T-helper 1 cell treated with Interleukin-12 subunit alpha and Interleukin-12 subunit beta and Interleukin-4 antibody, amounts not matched to agents 30 ng/mL and 1 ng/mL, for 36 hours (primary cell): ENCODE measurements around the gene CTSE. TPM values are rescaled to one million over a fixed set of nuclear protein-coding genes. Genes with fewer than 3 reads are reported as not detected.

Experiments
- intact Hi-C: fragments of 100-400 bp; cut with micrococcal nuclease; formaldehyde crosslinking; loops from one replicate; pipeline ENCODE4 v1.15.1; 2024
- total RNA-seq: library from RNA; stranded (reverse); gene quantifications from 2 replicates; pipeline ENCODE4 v1.2.3, GENCODE V29; 2022

The CTSE gene
- total RNA-seq, 1 donor from 2014 or later: not detected

- intact Hi-C loops: loop anchor here (1.0 to 10.0 kb wide), 5 partner anchors 20 to 754 kb away; partner anchors contain the start of genes ELK4 and RAB29
These were observed 27.1 kb upstream of the CTSE start for GRCh38 chr1:206050655-206051235.

DNA sequence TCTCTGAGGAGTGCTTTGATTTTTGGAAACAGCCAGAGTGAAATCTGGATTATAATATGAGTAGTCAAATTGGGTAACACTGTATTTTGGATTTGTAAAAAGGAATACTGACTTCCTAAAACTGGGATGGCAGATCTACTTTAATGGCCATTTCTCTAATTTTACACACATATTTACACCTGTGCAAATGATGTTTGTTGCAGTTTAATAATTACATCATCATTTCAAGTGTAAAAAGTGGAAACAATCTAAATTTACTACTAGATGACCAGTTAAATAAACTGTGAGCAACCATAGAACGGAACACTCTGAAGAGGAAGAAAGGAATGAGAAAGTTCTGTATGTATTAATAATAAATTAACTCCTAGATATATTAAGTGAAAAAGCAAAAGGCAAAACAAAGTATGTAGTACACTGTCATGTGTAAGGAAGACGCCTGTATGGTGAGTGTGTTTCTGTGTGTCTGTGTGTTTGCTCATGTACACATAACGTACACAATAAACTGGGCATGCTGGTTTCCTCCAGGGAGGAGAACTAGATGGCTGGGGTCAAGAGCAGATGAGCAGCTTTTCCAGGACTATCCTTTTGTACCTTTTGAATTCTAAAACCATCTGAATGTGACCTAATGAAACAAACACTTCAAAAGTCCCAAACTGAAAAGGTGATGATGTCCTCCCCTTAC lies 26.4 kb upstream of the CTSE start:
- intact Hi-C loops: loop anchor here (1.0 to 10.0 kb wide), 5 partner anchors 19 to 755 kb away; partner anchors contain the start of genes ELK4 and RAB29

- intact Hi-C loops: no loop called here
These were observed 25.6 kb upstream of the CTSE start for GRCh38 chr1:206049293-206049692.

- intact Hi-C loops: no loop called here
These were observed 24.9 kb upstream of the CTSE start for GRCh38 chr1:206048582-206048981.

DNA sequence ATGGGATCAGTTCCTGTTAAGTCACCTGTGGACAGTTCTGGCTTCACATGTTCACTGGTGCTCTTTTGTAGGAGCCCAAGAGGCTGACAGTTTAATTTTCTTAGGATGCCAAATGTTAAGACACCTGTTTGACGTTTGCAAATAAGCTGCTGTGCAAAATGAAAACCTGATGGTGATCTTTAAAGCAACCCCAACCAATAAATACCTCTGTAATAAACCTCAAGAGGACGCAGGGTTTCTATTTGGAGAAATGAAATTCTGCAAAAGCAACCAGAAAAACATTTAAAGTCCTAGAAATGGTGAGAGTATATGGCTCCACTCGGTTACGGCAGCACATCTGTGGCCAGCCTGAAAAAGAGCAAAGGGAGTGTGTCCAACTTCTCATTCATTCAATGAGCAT lies 23.6 kb upstream of the CTSE start:
- intact Hi-C loops: no loop called here

DNA sequence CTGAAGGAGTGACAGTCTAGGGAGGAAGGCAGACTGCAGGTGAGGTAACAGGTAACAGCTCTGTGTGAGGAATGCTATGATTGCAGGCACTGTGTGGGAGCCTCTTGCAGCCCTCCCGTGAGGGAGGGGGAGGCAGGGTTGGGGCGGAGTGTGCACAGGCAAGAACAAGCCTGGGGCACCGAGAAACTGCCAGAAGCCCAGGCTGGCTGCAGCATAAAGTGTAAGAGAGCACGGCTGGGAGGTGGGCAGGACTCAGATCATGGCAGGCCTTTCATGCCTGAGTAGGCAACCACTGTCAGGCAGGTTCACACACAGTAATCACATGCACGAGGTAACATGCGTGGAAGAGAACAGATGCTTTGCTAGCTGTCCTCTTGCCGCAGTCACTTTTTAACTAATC lies 17.9 kb upstream of the CTSE start:
- intact Hi-C loops: no loop called here

DNA sequence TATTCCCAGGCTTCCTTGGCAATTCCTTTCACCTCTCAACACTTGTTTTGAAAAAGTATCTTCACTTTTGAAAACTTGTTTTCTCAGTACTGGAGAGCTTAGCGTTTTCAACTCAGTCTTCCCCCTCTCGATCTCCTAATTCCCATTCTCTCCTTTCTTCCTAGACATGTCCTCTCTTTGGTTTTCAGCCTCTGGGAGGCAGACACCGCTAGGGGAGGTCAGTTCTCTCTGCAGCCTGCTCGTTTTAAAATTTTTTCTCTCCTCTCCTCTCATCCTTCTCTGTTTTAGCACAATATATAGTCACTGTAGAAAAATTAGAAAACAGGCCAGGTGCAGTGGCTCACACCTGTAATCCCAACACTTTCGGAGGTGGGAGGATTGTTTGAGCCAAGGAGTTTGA lies 16.6 kb upstream of the CTSE start:
- intact Hi-C loops: no loop called here

DNA sequence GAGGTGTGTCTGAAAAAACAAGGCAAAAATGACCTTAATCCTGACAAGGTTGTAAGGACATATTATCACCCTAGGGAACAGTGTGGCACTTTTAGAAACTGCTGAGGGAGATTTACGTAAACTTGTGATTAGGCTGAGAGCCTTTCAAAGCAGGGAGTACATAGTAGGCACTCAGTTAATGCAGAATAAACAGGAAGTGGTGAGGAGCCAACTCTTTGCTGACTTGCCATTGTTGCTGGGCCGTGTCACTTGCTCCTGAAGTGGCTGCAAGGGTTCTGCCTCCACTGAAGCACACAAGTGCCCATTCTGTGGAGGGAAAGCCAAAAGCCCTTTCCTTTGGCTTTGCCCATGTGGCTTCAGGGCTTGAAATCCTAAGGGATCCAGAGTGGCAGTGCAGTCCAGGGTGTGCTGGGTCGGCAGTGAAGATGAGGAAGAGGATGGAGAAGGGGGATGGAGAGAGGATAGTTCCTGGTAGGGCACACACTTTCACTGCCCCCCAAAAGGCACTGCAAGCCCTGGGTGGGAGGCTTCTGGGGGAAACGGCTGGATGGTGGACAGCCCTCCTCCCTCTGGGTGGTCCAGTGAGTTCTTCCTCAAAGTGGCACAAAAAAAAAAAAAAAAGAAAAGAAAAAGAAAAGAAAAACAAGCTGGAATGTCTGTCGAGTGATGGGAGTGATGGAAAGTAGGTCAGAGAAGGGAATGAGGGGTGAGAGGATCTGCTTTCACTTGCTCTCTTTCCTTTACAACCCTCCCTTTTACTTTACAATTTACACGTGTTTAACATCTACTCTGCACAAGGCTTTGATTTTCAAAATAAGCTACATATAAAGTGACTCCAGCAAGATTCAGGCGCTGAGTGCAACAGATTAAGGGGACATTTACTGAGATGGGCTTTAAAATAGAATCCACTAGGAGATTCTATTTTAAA lies 15.6 kb upstream of the CTSE start:
- intact Hi-C loops: no loop called here

- intact Hi-C loops: no loop called here
These were observed 13.9 kb upstream of the CTSE start for GRCh38 chr1:206037581-206037980.

- intact Hi-C loops: no loop called here
These were observed 13.2 kb upstream of the CTSE start for GRCh38 chr1:206036663-206037455.

DNA sequence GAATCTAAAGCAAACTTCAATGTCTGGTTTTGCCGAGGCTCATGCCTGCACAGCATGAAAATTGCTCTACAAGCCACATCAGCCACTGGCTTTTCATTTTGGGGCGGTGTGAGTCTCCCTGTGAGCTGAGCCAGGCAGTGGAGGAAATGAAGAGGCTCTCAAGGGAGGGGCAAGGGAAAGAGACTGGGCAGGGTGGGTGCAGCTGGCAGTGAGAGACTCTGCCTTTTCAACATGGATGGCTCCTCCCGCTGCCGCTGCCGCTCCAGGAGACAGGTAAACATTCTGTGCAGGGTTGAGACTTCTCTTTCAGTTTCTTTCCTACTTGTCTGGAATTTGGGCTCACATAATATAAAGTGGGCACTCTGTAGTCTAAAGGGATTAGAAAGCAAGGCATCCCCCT lies 11.3 kb upstream of the CTSE start:
- intact Hi-C loops: no loop called here

- intact Hi-C loops: loop anchor here (5.0 kb wide), 1 partner anchor 50 kb away; no protein-coding TSS in a partner anchor
These were observed 8.9 kb upstream of the CTSE start for GRCh38 chr1:206032380-206033140.

GRCh38 chr1:206030714-206031113 lies 7.0 kb upstream of the CTSE start:
- intact Hi-C loops: loop anchor here (1.0 to 5.0 kb wide), 6 partner anchors 20 to 239 kb away; no protein-coding TSS in a partner anchor

DNA sequence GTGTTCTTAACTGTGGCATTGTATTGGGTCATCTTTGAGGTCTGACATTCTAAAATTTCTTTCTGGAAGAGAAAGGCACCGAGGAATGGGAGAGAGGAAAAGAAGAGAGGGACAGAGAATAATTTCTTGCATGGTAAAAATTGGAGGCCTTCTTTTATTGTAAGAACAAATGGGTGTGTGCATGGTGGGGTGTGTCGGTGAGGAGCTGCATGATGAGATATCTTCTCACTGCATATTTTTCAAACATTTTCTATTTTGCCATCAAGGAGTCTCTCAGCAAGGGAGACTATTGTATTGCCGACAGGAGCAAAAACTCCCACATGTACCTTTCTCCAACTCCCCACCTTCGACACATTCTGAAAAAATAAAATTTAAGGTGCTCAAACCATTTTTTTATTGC lies 6.5 kb upstream of the CTSE start:
- intact Hi-C loops: loop anchor here (1.0 to 5.0 kb wide), 6 partner anchors 21 to 239 kb away; no protein-coding TSS in a partner anchor

DNA sequence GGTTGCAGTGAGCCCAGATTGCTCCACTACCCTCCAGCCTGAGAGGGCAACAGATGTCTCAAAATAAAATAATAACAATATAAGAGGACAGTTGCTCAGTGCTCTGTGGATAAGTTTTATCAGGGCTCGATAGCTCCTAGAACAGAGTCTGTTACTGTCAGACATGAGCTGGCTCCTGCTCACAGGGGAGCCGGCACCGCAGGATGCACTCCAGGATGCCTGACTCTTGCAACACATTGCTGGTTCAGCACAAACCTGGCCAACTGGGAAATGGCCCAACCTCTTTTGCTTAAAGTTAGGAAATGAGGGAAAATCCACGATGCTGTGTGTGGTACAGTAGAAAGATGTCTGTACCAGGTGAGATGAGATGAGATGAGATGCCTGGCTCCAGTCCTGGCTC lies 5.8 kb upstream of the CTSE start:
- intact Hi-C loops: no loop called here

DNA sequence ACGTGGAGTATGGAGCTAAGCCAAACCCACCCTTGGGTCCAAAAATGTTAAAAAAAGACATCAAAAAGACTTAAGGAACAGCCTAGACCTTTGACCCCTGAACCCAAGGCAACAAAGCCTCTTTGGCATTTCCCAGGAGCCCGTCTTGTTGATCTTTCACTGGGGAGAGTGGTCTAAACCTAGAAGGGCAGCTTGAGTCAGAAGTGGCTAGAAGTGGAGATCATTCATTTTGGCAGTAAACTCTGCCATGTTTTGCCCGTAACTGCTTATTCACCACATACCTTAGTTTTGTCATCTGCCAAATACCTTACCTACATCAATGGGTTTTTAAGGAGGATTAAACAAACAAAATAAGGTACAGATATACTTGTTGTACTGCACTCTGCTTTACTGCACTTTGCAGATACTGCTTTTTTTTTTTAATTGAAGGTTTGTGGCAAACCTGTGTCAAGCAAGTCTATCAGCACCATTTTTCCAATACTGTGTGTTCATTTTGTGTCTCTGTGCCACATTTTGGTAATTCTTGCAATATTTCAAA lies 1.7 kb upstream of the CTSE start:
- intact Hi-C loops: no loop called here

GRCh38 chr1:206022766-206023165 lies 929 bp downstream of the CTSE start:
- intact Hi-C loops: no loop called here

- intact Hi-C loops: no loop called here
These were observed 1.9 kb downstream of the CTSE start for GRCh38 chr1:206021626-206022365.

- intact Hi-C loops: no loop called here
These were observed 2.6 kb downstream of the CTSE start for GRCh38 chr1:206021008-206021625.
